Measurements from ENCODE around the gene ABCB6. TPM values are rescaled to one million over a fixed set of nuclear protein-coding genes. Genes with fewer than 3 reads are reported as not detected.
"Not testable (repeated sequence)": the region's sequence is repeated elsewhere in the genome, so short reads cannot be mapped to it uniquely, and the experiment has no call there.

Gene ABCB6
- 19.4 and 39.1 TPM in 2 replicates for total RNA-seq

- peak; percentile 89 to 96 for DNase-seq (ENCODE audit: low read depth in 2 of 2)
Measured at GRCh38 chr2:219218732-219219701, at the start of gene ABCB6. Gene ABCB6, minus strand, starts transcription at chr2:219218958. Its CDS starts 285 bp downstream, at chr2:219218673.

GRCh38 chr2:219268294-219268693 lies 49.5 kb upstream of the ABCB6 start:
- no peak for DNase-seq (ENCODE audit: low read depth in 2 of 2)

- DNase-seq (ENCODE audit: low read depth in 2 of 2): no peak
Measured at GRCh38 chr2:219266886-219267285, 48.1 kb upstream of the ABCB6 start.

GRCh38 chr2:219266232-219266631 lies 47.5 kb upstream of the ABCB6 start:
- DNase-seq (ENCODE audit: low read depth in 2 of 2): no peak

GRCh38 chr2:219261024-219261855 lies 42.5 kb upstream of the ABCB6 start:
- no peak for DNase-seq (ENCODE audit: low read depth in 2 of 2)

GRCh38 chr2:219258942-219259341 lies 40.2 kb upstream of the ABCB6 start:
- DNase-seq (ENCODE audit: low read depth in 2 of 2): not testable (repeated sequence)

- no peak for DNase-seq (ENCODE audit: low read depth in 2 of 2)
Measured at GRCh38 chr2:219254590-219255201, 35.9 kb upstream of the ABCB6 start.

GRCh38 chr2:219253753-219254589 lies 35.2 kb upstream of the ABCB6 start, which contains the start of gene TUBA4A:
Gene TUBA4A, minus strand, starts transcription at chr2:219253918. Its CDS starts 60 bp downstream, at chr2:219253858.
- peak; percentile 71 to 79 for DNase-seq (ENCODE audit: low read depth in 2 of 2)

- peak; percentile 12 to 19 for DNase-seq (ENCODE audit: low read depth in 2 of 2)
Measured at GRCh38 chr2:219252900-219253752, 34.4 kb upstream of the ABCB6 start, which contains the start of gene TUBA4B. Gene TUBA4B, plus strand, starts transcription at chr2:219253243. Its CDS starts 165 bp downstream, at chr2:219253408.

- no peak for DNase-seq (ENCODE audit: low read depth in 2 of 2)
Measured at GRCh38 chr2:219252570-219252899, 33.8 kb upstream of the ABCB6 start.

GRCh38 chr2:219252084-219252483 lies 33.3 kb upstream of the ABCB6 start:
- no peak for DNase-seq (ENCODE audit: low read depth in 2 of 2)

GRCh38 chr2:219251656-219252055 lies 32.9 kb upstream of the ABCB6 start:
- DNase-seq (ENCODE audit: low read depth in 2 of 2): no peak

GRCh38 chr2:219250049-219250781 lies 31.5 kb upstream of the ABCB6 start:
- no peak for DNase-seq (ENCODE audit: low read depth in 2 of 2)

GRCh38 chr2:219249203-219249980 lies 30.6 kb upstream of the ABCB6 start:
- DNase-seq (ENCODE audit: low read depth in 2 of 2): peak; percentile 70 to 77

- no peak for DNase-seq (ENCODE audit: low read depth in 2 of 2)
Measured at GRCh38 chr2:219248845-219249202, 30.1 kb upstream of the ABCB6 start.

- no peak for DNase-seq (ENCODE audit: low read depth in 2 of 2)
Measured at GRCh38 chr2:219247678-219248642, 29.2 kb upstream of the ABCB6 start.

- DNase-seq (ENCODE audit: low read depth in 2 of 2): no peak
Measured at GRCh38 chr2:219246559-219246958, 27.8 kb upstream of the ABCB6 start.
